GM12892 (cell line): ENCODE results near the gene PRKCSH.

Source experiments
- POLR2A ChIP-seq: IDR thresholded peaks from 2 replicates; pipeline ENCODE4 v1.6.1; 2011; ENCODE audit warnings: low read depth, low read length, control low read depth
- POLR2AphosphoS5 ChIP-seq: IDR thresholded peaks from 2 replicates; pipeline ENCODE4 v1.6.1; 2011; ENCODE audit warnings: low read depth, low read length, control low read depth
- TAF1 ChIP-seq: IDR thresholded peaks from 2 replicates; pipeline ENCODE4 v1.6.1; 2011; ENCODE audit warnings: low read depth, mild to moderate bottlenecking, control low read depth, low read length, borderline replicate concordance

DNA sequence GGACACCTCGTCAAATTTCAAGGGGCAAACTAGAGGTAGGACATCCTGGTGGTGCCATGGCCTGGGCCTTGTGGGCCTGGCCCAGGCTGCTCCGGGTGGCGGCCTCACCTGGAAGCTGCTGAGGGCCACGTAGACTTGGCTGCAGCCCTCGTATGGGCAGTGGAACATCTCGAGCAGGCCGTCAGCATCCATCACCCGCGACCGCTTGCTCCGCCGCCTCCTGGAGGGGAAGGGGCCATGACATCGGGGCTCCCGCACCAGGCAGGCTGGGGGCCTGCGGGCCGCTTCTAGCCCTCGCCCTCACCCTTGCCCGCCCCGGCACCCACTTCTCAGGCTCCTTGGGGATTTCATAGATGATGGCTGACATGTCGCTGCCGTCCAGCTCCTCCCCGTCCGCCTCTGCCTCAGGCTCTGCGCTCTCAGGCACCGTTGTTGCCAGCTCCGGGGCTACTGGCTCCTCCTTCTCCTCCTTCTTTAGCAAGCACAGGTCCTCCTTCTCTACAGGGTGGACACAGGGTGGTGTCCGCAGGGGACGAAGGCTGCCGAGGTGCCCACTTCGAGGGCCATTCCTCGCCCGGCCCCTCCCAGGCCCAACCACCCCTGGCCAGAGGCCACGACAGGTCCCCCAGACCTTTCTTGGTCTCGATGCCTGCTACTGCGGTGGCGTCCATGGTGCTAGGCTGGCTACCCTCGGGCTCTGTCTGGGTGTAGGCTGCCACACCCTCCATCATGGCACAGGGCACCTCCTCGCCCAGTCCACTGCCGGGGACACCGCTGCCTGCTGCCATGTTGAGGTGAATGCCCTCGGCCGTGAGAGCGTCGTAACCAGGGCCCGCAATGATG is 51.4 kb downstream of the PRKCSH start:
- no peak for TF ChIP-seq POLR2A
- TF ChIP-seq TAF1, result no peak
- no peak for TF ChIP-seq POLR2AphosphoS5
